ENCODE results near the gene GSK3B.

The GSK3B gene

GRCh38 chr3:119862616-119863015 is 231.6 kb downstream of the GSK3B start:
- no peak overlapping the region for H2AK5ac ChIP-seq (ENCODE audit: low read length)
- no peak overlapping the region for H3K4ac ChIP-seq (ENCODE audit: low read depth, low read length)
- H2BK120ac ChIP-seq (ENCODE audit: low read depth, low read length), result no peak overlapping the region
- H3K18ac ChIP-seq (ENCODE audit: low read length), result no peak overlapping the region
- no peak overlapping the region for H3K4me2 ChIP-seq (ENCODE audit: low read length)
- no peaks in the 10 kb centered on the region for H3K79me2 ChIP-seq (ENCODE audit: control insufficient read depth, insufficient read depth, low read length)
- no peak overlapping the region for H4K5ac ChIP-seq (ENCODE audit: low read length)
- no peak overlapping the region for H3K23ac ChIP-seq (ENCODE audit: low read length)
- H3K4me1 ChIP-seq (ENCODE audit: control insufficient read depth, low read depth, low read length), result no peaks in the 10 kb centered on the region
- no peak overlapping the region for H4K8ac ChIP-seq (ENCODE audit: low read depth, low read length)
- no peaks in the 10 kb centered on the region for H3K27me3 ChIP-seq (ENCODE audit: insufficient read depth, low read length, poor library complexity)
- DNase-seq, result no peak
- no peak overlapping the region for H2BK15ac ChIP-seq (replicated peaks; ENCODE audit: low read depth)
- H3K4me3 ChIP-seq (ENCODE audit: low read length), result no peak overlapping the region
- H3K79me1 ChIP-seq (ENCODE audit: low read length), result no peaks in the 10 kb centered on the region
- no CpG with 5 or more reads among the region's 2 CpGs for WGBS (ENCODE audit: extremely low coverage, insufficient coverage, low lambda C conversion rate)
- H3K36me3 ChIP-seq (ENCODE audit: control insufficient read depth, insufficient read depth, low read length), result no peaks in the 10 kb centered on the region
- H2BK5ac ChIP-seq (ENCODE audit: low read length), result no peak overlapping the region
- H3K56ac ChIP-seq (ENCODE audit: low read length), result no peak overlapping the region
- no peak overlapping the region for H3K9ac ChIP-seq (ENCODE audit: low read length)
- H3K27ac ChIP-seq (ENCODE audit: low read depth, low read length), result no peak overlapping the region

- H3K4me3 ChIP-seq (ENCODE audit: low read length), result no peak overlapping the region
- H3K79me1 ChIP-seq (ENCODE audit: low read length), result no peaks in the 10 kb centered on the region
- H3K27me3 ChIP-seq (ENCODE audit: insufficient read depth, low read length, poor library complexity), result no peaks in the 10 kb centered on the region
- H3K27ac ChIP-seq (ENCODE audit: low read depth, low read length), result no peak overlapping the region
- H4K5ac ChIP-seq (ENCODE audit: low read length), result no peak overlapping the region
- WGBS (ENCODE audit: extremely low coverage, insufficient coverage, low lambda C conversion rate), result no CpG with 5 or more reads among the region's 2 CpGs
- H3K36me3 ChIP-seq (ENCODE audit: control insufficient read depth, insufficient read depth, low read length), result no peaks in the 10 kb centered on the region
- H2AK5ac ChIP-seq (ENCODE audit: low read length), result no peak overlapping the region
- no peaks in the 10 kb centered on the region for H3K79me2 ChIP-seq (ENCODE audit: control insufficient read depth, insufficient read depth, low read length)
- H2BK15ac ChIP-seq (replicated peaks; ENCODE audit: low read depth), result no peak overlapping the region
- no peak for DNase-seq
- no peak overlapping the region for H2BK120ac ChIP-seq (ENCODE audit: low read depth, low read length)
- H4K8ac ChIP-seq (ENCODE audit: low read depth, low read length), result no peak overlapping the region
- H3K4me1 ChIP-seq (ENCODE audit: control insufficient read depth, low read depth, low read length), result no peaks in the 10 kb centered on the region
- no peak overlapping the region for H3K18ac ChIP-seq (ENCODE audit: low read length)
- no peak overlapping the region for H3K56ac ChIP-seq (ENCODE audit: low read length)
- H3K23ac ChIP-seq (ENCODE audit: low read length), result no peak overlapping the region
- H3K9ac ChIP-seq (ENCODE audit: low read length), result no peak overlapping the region
- H2BK5ac ChIP-seq (ENCODE audit: low read length), result no peak overlapping the region
- no peak overlapping the region for H3K4ac ChIP-seq (ENCODE audit: low read depth, low read length)
- no peak overlapping the region for H3K4me2 ChIP-seq (ENCODE audit: low read length)
Measured at GRCh38 chr3:119861681-119862080, 232.6 kb downstream of the GSK3B start.

- Histone ChIP-seq H3K4me3 (ENCODE audit: low read length) (no peak overlapping the region), H3K4ac (ENCODE audit: low read depth, low read length) (no peak overlapping the region), H3K4me2 (ENCODE audit: low read length) (no peak overlapping the region), H2BK5ac (ENCODE audit: low read length) (no peak overlapping the region), H2BK120ac (ENCODE audit: low read depth, low read length) (no peak overlapping the region), H3K36me3 (ENCODE audit: control insufficient read depth, insufficient read depth, low read length) (no peaks in the 10 kb centered on the region), H3K4me1 (ENCODE audit: control insufficient read depth, low read depth, low read length) (no peaks in the 10 kb centered on the region), H2AK5ac (ENCODE audit: low read length) (no peak overlapping the region), H3K79me2 (ENCODE audit: control insufficient read depth, insufficient read depth, low read length) (no peaks in the 10 kb centered on the region), H4K5ac (ENCODE audit: low read length) (no peak overlapping the region), H3K27me3 (ENCODE audit: insufficient read depth, low read length, poor library complexity) (no peaks in the 10 kb centered on the region), H2BK15ac (replicated peaks; ENCODE audit: low read depth) (no peak overlapping the region), H3K79me1 (ENCODE audit: low read length) (no peaks in the 10 kb centered on the region), H3K18ac (ENCODE audit: low read length) (no peak overlapping the region), H3K56ac (ENCODE audit: low read length) (no peak overlapping the region), H3K23ac (ENCODE audit: low read length) (no peak overlapping the region), H3K9ac (ENCODE audit: low read length) (no peak overlapping the region), H4K8ac (ENCODE audit: low read depth, low read length) (no peak overlapping the region), H3K27ac (ENCODE audit: low read depth, low read length) (no peak overlapping the region)
- no CpG with 5 or more reads among the region's 2 CpGs for WGBS (ENCODE audit: extremely low coverage, insufficient coverage, low lambda C conversion rate)
- DNase-seq, result no peak
Measured at GRCh38 chr3:119859728-119860127, 234.5 kb downstream of the GSK3B start.

- Histone ChIP-seq H3K4ac (ENCODE audit: low read depth, low read length) (no peak overlapping the region), H2AK5ac (ENCODE audit: low read length) (no peak overlapping the region), H2BK120ac (ENCODE audit: low read depth, low read length) (no peak overlapping the region), H4K5ac (ENCODE audit: low read length) (no peak overlapping the region), H2BK15ac (replicated peaks; ENCODE audit: low read depth) (no peak overlapping the region), H3K4me3 (ENCODE audit: low read length) (no peak overlapping the region), H3K4me2 (ENCODE audit: low read length) (no peak overlapping the region), H4K8ac (ENCODE audit: low read depth, low read length) (no peak overlapping the region), H2BK5ac (ENCODE audit: low read length) (no peak overlapping the region), H3K27ac (ENCODE audit: low read depth, low read length) (no peak overlapping the region), H3K23ac (ENCODE audit: low read length) (no peak overlapping the region), H3K4me1 (ENCODE audit: control insufficient read depth, low read depth, low read length) (no peaks in the 10 kb centered on the region), H3K79me2 (ENCODE audit: control insufficient read depth, insufficient read depth, low read length) (no peaks in the 10 kb centered on the region), H3K18ac (ENCODE audit: low read length) (no peak overlapping the region), H3K79me1 (ENCODE audit: low read length) (no peaks in the 10 kb centered on the region), H3K27me3 (ENCODE audit: insufficient read depth, low read length, poor library complexity) (no peaks in the 10 kb centered on the region), H3K9ac (ENCODE audit: low read length) (no peak overlapping the region), H3K36me3 (ENCODE audit: control insufficient read depth, insufficient read depth, low read length) (no peaks in the 10 kb centered on the region), H3K56ac (ENCODE audit: low read length) (no peak overlapping the region)
- no peak for DNase-seq
- WGBS (ENCODE audit: extremely low coverage, insufficient coverage, low lambda C conversion rate), result no CpG with 5 or more reads among the region's 2 CpGs
Measured at GRCh38 chr3:119858957-119859356, 235.3 kb downstream of the GSK3B start.

- H3K18ac ChIP-seq (ENCODE audit: low read length), result no peak overlapping the region
- H3K79me1 ChIP-seq (ENCODE audit: low read length), result no peaks in the 10 kb centered on the region
- WGBS (ENCODE audit: extremely low coverage, insufficient coverage, low lambda C conversion rate), result no CpG with 5 or more reads among the region's 3 CpGs
- no peak overlapping the region for H3K9ac ChIP-seq (ENCODE audit: low read length)
- H2BK120ac ChIP-seq (ENCODE audit: low read depth, low read length), result no peak overlapping the region
- no peak for DNase-seq
- H3K4me3 ChIP-seq (ENCODE audit: low read length), result no peak overlapping the region
- H3K36me3 ChIP-seq (ENCODE audit: control insufficient read depth, insufficient read depth, low read length), result no peaks in the 10 kb centered on the region
- H3K79me2 ChIP-seq (ENCODE audit: control insufficient read depth, insufficient read depth, low read length), result no peaks in the 10 kb centered on the region
- H4K8ac ChIP-seq (ENCODE audit: low read depth, low read length), result no peak overlapping the region
- H3K4me2 ChIP-seq (ENCODE audit: low read length), result no peak overlapping the region
- H4K5ac ChIP-seq (ENCODE audit: low read length), result no peak overlapping the region
- H3K27me3 ChIP-seq (ENCODE audit: insufficient read depth, low read length, poor library complexity), result no peaks in the 10 kb centered on the region
- no peak overlapping the region for H3K27ac ChIP-seq (ENCODE audit: low read depth, low read length)
- H3K56ac ChIP-seq (ENCODE audit: low read length), result no peak overlapping the region
- H2BK15ac ChIP-seq (replicated peaks; ENCODE audit: low read depth), result no peak overlapping the region
- H2AK5ac ChIP-seq (ENCODE audit: low read length), result no peak overlapping the region
- no peaks in the 10 kb centered on the region for H3K4me1 ChIP-seq (ENCODE audit: control insufficient read depth, low read depth, low read length)
- no peak overlapping the region for H2BK5ac ChIP-seq (ENCODE audit: low read length)
- no peak overlapping the region for H3K23ac ChIP-seq (ENCODE audit: low read length)
- no peak overlapping the region for H3K4ac ChIP-seq (ENCODE audit: low read depth, low read length)
Measured at GRCh38 chr3:119856695-119857094, 237.6 kb downstream of the GSK3B start.

GRCh38 chr3:119849126-119849525 is 245.1 kb downstream of the GSK3B start:
- Histone ChIP-seq H3K36me3 (ENCODE audit: control insufficient read depth, insufficient read depth, low read length) (no peaks in the 10 kb centered on the region), H3K56ac (ENCODE audit: low read length) (no peak overlapping the region), H4K5ac (ENCODE audit: low read length) (no peak overlapping the region), H3K27ac (ENCODE audit: low read depth, low read length) (no peak overlapping the region), H3K9ac (ENCODE audit: low read length) (no peak overlapping the region), H2BK5ac (ENCODE audit: low read length) (no peak overlapping the region), H3K27me3 (ENCODE audit: insufficient read depth, low read length, poor library complexity) (no peaks in the 10 kb centered on the region), H3K4me1 (ENCODE audit: control insufficient read depth, low read depth, low read length) (no peaks in the 10 kb centered on the region), H3K23ac (ENCODE audit: low read length) (no peak overlapping the region), H3K18ac (ENCODE audit: low read length) (no peak overlapping the region), H3K4me3 (ENCODE audit: low read length) (no peak overlapping the region), H3K79me1 (ENCODE audit: low read length) (no peaks in the 10 kb centered on the region), H3K4ac (ENCODE audit: low read depth, low read length) (no peak overlapping the region), H3K4me2 (ENCODE audit: low read length) (no peak overlapping the region), H2BK120ac (ENCODE audit: low read depth, low read length) (no peak overlapping the region), H2BK15ac (replicated peaks; ENCODE audit: low read depth) (no peak overlapping the region), H3K79me2 (ENCODE audit: control insufficient read depth, insufficient read depth, low read length) (no peaks in the 10 kb centered on the region), H4K8ac (ENCODE audit: low read depth, low read length) (no peak overlapping the region), H2AK5ac (ENCODE audit: low read length) (no peak overlapping the region)
- WGBS (ENCODE audit: extremely low coverage, insufficient coverage, low lambda C conversion rate), result no CpG with 5 or more reads among the region's 2 CpGs
- no peak for DNase-seq
